GM04504 (cell line): ENCODE data around the gene CNBD2.
"Not testable (repeated sequence)": the region's sequence is repeated elsewhere in the genome, so short reads cannot be mapped to it uniquely, and the experiment has no call there.

Experiments used
- DNase-seq: peaks from one replicate; pipeline ENCODE4 v3.0.0-alpha.2; 2012; ENCODE audit warnings: low read depth

The CNBD2 gene

GRCh38 chr20:36063916-36064657, 95.7 kb downstream of the CNBD2 start:
- no peak for DNase-seq

DNA sequence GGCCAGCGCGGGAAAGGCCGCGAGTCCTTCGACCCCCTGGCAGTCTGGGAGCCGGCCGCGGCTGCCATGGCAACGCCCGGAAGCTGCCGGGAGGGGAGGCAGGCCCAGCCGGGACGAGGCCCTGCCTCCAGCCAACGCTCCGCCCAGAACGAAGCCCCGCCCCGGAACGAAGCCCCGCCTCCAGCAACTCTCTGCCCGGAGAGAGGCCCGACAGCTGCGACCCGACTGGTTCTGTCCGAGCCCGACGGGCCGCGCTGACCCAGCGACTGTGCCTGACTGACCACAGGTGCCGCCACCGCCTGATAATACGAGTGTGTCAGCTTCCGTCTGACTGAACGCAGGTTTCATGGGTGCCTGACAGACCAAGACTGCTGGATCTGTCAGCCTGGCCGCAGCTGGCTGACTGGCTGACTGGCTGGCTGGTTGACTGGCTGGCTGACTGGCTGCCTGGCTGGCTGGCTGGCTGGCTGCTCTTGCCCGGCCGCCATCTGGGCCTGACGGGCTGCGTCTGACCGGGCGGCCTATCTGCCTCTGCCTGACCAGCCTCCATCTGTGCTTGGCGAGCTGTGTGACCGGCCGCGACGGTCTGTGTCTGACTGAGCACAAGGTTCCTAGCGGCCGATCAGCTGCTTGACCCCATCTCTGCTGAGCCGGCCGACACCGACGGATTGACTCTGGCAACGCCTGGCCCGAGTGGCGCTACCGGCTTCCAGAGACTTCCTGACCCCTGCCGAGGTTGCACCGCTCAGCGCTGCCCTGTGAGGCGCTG, 96.5 kb downstream of the CNBD2 start:
- DNase-seq: peak; percentile 73

GRCh38 chr20:36065427-36065998, 97.1 kb downstream of the CNBD2 start:
- DNase-seq: no peak

DNA sequence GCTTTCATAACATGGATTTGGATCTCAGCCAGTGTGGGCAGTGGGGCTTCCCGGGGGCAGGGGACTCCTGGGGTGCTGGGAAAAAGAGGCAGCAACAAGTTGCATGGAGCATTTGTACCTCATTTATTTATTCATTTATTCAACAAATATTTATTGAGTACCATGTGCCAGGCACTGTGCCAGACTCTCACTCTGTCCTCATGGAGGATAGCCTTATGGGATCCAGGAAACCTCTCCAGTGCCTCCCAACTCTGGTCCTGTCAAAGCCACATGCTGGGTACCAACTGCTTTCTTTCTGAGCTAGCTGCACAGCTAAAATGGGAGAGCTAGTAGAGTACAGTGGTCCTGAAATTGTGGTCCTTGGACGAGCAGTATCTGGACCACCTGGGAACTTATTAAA, 98.4 kb downstream of the CNBD2 start:
- no peak for DNase-seq

GRCh38 chr20:36068526-36068925, 100.1 kb downstream of the CNBD2 start:
- not testable (repeated sequence) for DNase-seq

GRCh38 chr20:36070451-36070850, 102.1 kb downstream of the CNBD2 start:
- DNase-seq: no peak

GRCh38 chr20:36071848-36072247, 103.5 kb downstream of the CNBD2 start:
- DNase-seq: no peak

DNA sequence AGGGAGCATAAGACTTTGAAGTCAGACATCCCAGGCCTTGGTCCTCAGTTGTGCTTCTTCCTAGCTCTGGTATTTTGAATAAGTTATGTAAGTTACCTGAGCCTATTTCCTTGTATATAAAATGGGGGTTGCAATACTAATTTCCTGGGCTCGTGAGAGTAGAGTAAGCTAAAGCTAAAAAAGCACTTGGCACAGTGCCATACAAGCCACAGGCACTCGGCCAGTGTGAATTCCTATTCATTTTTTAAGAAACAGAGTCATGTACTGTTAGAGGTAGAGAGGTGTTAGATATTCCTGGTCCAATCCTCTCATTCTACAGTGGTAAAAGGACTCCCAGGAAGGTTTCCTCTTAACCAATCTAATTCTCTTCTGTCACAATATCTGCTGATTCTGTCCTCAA, 106.6 kb downstream of the CNBD2 start:
- DNase-seq: no peak

GRCh38 chr20:36077762-36078161, 109.4 kb downstream of the CNBD2 start:
- not testable (repeated sequence) for DNase-seq

DNA sequence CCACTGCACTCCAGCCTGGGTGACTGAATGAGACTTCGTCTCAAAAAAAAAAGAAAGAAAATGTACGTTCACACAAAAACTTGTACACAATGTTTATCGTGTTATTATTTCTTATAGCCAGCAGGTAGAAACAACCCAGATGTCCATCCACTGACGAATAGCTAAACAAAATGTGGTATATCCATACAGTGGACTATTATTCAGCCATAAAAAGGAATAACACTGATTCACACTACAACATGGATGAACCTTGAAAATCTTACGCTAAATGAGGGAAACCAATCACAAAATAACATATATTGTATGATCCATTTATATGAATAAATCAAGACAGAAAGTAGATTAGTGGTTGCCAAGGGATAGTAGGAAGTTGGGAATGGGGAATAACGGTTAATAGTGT, 111.1 kb downstream of the CNBD2 start:
- no peak for DNase-seq

DNA sequence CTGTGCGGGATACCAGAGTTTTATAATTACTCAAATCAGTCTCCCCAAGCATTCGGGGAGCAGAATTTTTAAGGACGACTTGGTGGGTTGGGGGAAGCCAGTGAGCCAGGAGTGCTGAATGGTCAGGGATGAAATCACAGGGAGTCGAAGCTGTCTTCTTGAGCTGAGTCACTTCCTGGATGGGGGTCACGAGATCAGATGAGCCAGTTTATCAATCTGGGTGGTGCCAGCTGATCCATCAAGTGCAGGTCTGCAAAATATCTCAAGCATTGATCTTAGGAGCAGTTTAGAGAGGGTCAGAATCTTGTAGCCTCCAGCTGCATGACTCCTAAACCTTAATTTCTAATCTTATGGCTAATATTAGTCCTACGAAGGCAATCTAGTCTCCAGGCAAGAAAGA, 111.6 kb downstream of the CNBD2 start:
- DNase-seq: not testable (repeated sequence)
